D721Med (cell line): ENCODE data around the gene TBC1D23.

Experiments
- DNase-seq: peaks from one replicate; pipeline ENCODE4 v3.0.0; 2011; ENCODE audit warnings: low spot score; ENCODE audit not compliant: insufficient read length
- FAIRE-seq: peaks from 2 replicates; lab custom pipeline; 2011; peaks lifted over from hg19 to GRCh38; lab: Jason Lieb, UNC
- TF ChIP-seq, protein P1 (sequence below): IDR thresholded peaks from 2 replicates; pipeline ENCODE4 v1.5.1; 2012; ENCODE audit warnings: mild to moderate bottlenecking, control low read depth; ENCODE audit not compliant: insufficient read depth; ENCODE audit errors: missing control alignments

The TBC1D23 gene

DNA sequence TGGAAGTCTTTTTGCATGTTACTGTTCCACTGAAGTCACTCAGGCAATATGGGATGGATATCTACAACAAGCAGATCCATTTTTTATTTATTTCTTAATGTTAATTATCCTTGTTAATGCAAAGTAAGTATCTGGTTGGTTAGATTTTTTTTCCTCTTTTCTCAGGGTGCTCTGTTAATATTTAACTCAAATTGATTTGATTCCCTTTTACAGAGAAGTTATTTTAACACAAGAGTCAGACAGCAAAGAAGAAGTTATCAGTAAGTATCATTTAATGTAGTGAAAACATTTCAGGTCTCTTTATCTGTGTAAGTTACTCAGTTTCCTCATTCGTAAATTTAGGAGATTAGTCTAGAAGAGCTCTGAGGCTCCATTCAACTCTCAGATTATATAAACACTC lies 34.3 kb downstream of the TBC1D23 start:
- DNase-seq (no peak), FAIRE-seq (no peak)
- TF ChIP-seq, protein P1, sequence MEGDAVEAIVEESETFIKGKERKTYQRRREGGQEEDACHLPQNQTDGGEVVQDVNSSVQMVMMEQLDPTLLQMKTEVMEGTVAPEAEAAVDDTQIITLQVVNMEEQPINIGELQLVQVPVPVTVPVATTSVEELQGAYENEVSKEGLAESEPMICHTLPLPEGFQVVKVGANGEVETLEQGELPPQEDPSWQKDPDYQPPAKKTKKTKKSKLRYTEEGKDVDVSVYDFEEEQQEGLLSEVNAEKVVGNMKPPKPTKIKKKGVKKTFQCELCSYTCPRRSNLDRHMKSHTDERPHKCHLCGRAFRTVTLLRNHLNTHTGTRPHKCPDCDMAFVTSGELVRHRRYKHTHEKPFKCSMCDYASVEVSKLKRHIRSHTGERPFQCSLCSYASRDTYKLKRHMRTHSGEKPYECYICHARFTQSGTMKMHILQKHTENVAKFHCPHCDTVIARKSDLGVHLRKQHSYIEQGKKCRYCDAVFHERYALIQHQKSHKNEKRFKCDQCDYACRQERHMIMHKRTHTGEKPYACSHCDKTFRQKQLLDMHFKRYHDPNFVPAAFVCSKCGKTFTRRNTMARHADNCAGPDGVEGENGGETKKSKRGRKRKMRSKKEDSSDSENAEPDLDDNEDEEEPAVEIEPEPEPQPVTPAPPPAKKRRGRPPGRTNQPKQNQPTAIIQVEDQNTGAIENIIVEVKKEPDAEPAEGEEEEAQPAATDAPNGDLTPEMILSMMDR, result no peak

DNA sequence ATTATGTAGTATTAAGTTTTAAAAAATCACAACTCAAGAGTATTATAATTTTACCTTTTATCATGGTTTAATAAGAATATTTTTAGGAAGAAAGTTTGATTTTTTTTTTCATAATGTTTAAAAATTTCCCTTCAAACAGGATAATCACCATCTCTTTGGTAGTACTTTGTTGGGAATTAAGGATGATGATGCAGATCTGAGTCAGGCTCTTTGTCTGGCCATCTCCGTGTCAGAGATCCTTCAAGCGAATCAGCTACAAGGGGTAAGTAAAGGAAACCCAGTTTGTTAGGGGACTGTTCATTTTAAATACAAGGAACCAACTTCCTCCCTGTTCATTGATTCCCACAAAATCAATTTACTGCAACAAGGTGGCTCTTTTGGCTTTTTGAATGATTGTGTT lies 37.0 kb downstream of the TBC1D23 start:
- DNase-seq (no peak), FAIRE-seq (no peak)
- TF ChIP-seq, protein P1, result no peak

DNA sequence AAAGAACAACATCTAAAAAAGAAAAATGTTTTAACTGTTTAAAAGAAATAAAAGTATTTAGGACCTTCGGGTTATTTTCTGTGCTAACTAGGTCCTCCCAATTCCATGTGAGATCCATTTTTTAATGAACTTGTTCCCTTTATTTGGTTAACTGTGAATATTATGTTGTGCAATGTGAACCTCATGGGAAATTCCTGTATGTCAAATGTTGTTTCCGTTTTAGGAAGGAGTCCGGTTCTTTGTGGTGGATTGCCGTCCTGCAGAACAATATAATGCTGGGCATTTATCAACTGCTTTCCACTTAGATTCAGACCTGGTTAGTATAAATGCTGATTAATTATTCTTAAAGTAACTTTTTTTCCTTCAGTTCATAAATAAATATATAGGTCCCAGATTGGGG lies 38.2 kb downstream of the TBC1D23 start:
- TF ChIP-seq, protein P1, result no peak

DNA sequence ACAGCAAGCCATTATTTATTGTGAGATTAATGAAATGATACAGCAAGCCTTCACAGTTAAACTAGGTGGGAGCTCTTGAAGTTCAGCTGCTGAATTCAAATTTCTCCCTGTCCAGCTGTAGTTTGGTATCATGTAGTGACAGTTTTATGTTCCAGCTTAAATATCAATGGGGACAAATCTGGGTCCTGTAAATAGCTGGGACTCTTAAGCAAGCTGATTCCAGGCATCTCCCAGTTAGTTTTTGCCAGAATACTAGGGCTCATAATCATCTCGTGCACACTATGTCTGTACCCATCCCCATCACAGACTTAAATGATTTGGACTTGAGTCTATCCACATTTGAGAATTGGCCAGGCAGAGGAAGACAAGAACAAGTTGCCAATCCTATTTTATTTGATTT lies 45.9 kb downstream of the TBC1D23 start:
- TF ChIP-seq, protein P1, result no peak
- no peak for FAIRE-seq

More for the DNA sequence above, 38.2 kb downstream of the TBC1D23 start:
- FAIRE-seq, result no peak
- no peak for DNase-seq

DNA sequence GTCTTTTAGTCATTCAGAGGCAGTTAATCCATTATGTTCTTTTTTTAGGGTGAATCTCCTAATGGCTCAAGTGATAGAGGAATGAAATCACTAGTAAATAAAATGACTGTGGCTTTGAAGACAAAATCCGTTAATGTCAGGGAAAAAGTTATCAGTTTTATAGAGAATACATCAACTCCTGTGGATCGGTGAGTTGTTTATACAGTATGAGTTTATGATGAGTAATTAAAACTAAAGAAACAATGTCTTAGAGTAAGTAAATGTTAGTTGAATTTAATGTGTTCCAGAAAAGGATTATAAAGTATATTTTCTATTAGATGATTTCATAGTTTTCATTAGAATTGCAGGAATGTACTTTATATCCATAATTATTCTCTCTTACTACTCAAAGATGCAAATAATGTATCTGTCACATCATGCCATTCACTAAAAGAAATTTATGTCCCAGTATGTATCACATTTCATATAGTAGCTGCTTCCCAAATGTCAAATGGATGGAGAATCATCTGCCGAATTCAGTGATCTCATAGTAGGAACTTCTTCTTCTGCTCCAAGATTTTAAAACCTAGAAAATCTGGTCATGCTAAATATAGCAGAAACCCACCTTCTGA lies 49.7 kb downstream of the TBC1D23 start:
- TF ChIP-seq, protein P1, result no peak
- FAIRE-seq (no peak), DNase-seq (no peak)

More for the DNA sequence above, 45.9 kb downstream of the TBC1D23 start:
- no peak for DNase-seq

DNA sequence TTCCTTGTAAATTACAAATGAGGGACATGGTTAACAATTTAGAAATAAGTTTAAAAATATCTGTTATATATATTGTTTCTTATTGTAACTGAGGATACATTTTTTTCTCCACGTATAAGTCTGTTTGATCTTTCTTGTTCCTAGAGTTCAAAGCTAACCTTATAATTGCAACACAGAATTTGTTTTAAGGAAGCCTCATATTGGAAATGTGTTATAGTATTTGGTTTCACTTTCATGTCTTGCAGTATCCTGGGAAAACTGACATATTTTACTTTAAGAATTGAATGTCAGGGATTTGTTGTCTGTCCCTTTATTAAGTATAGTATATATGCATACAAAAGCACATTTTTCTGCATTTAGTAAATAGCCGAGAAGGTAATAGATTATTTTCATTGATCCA lies 50.2 kb downstream of the TBC1D23 start:
- no peak for DNase-seq
- TF ChIP-seq, protein P1, result no peak
- FAIRE-seq, result no peak

DNA sequence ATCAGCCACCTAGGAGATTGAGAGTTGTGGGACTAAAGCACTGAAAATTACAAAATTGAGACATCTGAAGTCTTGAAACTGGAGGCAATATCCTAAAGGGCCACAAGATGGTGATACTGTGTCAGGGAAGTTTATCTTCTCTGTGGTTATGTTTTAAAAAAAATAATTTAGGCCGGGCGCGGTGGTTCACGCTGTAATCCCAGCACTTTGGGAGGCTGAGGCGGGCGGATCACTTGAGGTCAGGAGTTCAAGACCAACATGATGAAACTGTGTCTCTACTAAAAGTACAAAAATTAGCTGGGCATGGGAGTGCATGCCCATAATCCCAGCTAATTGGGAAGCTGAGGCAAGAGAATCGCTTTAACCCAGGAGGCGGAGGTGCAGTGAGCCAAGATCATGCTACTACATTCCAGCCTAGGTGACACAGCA lies 55.9 kb downstream of the TBC1D23 start:
- TF ChIP-seq, protein P1, result peak; percentile 72
- DNase-seq (no peak), FAIRE-seq (no peak)
